Muscle of leg (tissue), 11 donors: Measurements from ENCODE around the gene ATP2B1. TPM values are rescaled to one million over a fixed set of nuclear protein-coding genes. Genes with fewer than 3 reads are reported as not detected.

Experiments
- DNase-seq: peaks from one replicate; pipeline ENCODE4 v3.0.0; 2013
- H3K27ac ChIP-seq: one replicate; pipeline ENCODE4 v1.5.1; 2013; ENCODE audit warnings: mild to moderate bottlenecking, low read length, control low read depth
- H3K27me3 ChIP-seq: one replicate; pipeline ENCODE4 v1.6.1; 2013; ENCODE audit warnings: low read length; ENCODE audit not compliant: control insufficient read depth, insufficient read depth
- H3K36me3 ChIP-seq: one replicate; pipeline ENCODE4 v1.6.1; 2013; ENCODE audit warnings: low read length; ENCODE audit not compliant: control insufficient read depth, insufficient read depth
- H3K4me1 ChIP-seq: one replicate; pipeline ENCODE4 v1.6.1; 2013; ENCODE audit warnings: low read length; ENCODE audit not compliant: control insufficient read depth, insufficient read depth
- H3K4me3 ChIP-seq: one replicate; pipeline ENCODE4 v1.5.1; 2013; ENCODE audit warnings: low read length, control low read depth
- H3K9me3 ChIP-seq: replicated peaks from 2 replicates; pipeline ENCODE4 v1.6.1; 2013; ENCODE audit warnings: low read depth, low read length; ENCODE audit not compliant: control insufficient read depth
- WGBS: methylation state at CpG from one replicate; pipeline ENCODE4 v1.1.5; 2013; ENCODE audit warnings: missing lambda C conversion rate; ENCODE audit not compliant: insufficient coverage; 5-methylcytosine and 5-hydroxymethylcytosine counted together
- polyA plus RNA-seq, 8 donors: library from polyadenylated mRNA; unstranded; fragments of 120-200 nt; gene quantifications; one replicate each; pipeline versions ENCODE4 v1.2.1 to v1.2.3, GENCODE V29; 2013; ENCODE audit warnings: inconsistent platforms in 1 of 8, low replicate concordance in 1 of 8; ENCODE audit not compliant: insufficient read length in 8 of 8, insufficient read depth in 1 of 8
- total RNA-seq: library from RNA; stranded (reverse); fragments of 120-200 nt; gene quantifications from one replicate; pipeline ENCODE4 v1.2.4, GENCODE V29; 2013

Gene ATP2B1
- total and polyA plus RNA-seq, 9 donors = 59.3 to 112 (median 87.4) TPM

GRCh38 chr12:89575374-89575773 lies 133.3 kb downstream of the ATP2B1 start:
- DNase-seq = no peak
- Histone ChIP-seq H3K4me1 (no peaks in the 10 kb centered on the region), H3K4me3 (no peak overlapping the region), H3K27me3 (no peaks in the 10 kb centered on the region), H3K27ac (no peak overlapping the region), H3K9me3 (no peaks in the 10 kb centered on the region), H3K36me3 (no peaks in the 10 kb centered on the region)
- WGBS = no CpG with 5 or more reads among the region's 1 CpG

- WGBS = no CpG with 5 or more reads among the region's 2 CpGs
- H3K9me3 ChIP-seq = no peaks in the 10 kb centered on the region
- no peaks in the 10 kb centered on the region for H3K4me1 ChIP-seq
- H3K36me3 ChIP-seq = no peaks in the 10 kb centered on the region
- DNase-seq = peak; percentile 63
- H3K4me3 ChIP-seq = no peak overlapping the region
- H3K27me3 ChIP-seq = no peaks in the 10 kb centered on the region
- H3K27ac ChIP-seq = no peak overlapping the region
Observed at GRCh38 chr12:89574736-89575208, 133.9 kb downstream of the ATP2B1 start.

- WGBS = 100% methylated on average over 1 of the region's 5 CpGs
- Histone ChIP-seq H3K4me1 (no peaks in the 10 kb centered on the region), H3K36me3 (no peaks in the 10 kb centered on the region), H3K27me3 (no peaks in the 10 kb centered on the region), H3K9me3 (no peaks in the 10 kb centered on the region), H3K4me3 (no peak overlapping the region), H3K27ac (no peak overlapping the region)
- DNase-seq = no peak
Observed at GRCh38 chr12:89573051-89573810, 135.4 kb downstream of the ATP2B1 start.

GRCh38 chr12:89571491-89572195 lies 137.0 kb downstream of the ATP2B1 start:
- Histone ChIP-seq H3K36me3 (no peaks in the 10 kb centered on the region), H3K9me3 (no peaks in the 10 kb centered on the region), H3K4me1 (no peaks in the 10 kb centered on the region), H3K27me3 (no peaks in the 10 kb centered on the region), H3K27ac (no peak overlapping the region), H3K4me3 (no peak overlapping the region)
- DNase-seq = peak; percentile 7
- WGBS = 83% methylated on average over 1 of the region's 4 CpGs

- DNase-seq = no peak
- Histone ChIP-seq H3K4me3 (no peak overlapping the region), H3K27ac (no peak overlapping the region), H3K9me3 (no peaks in the 10 kb centered on the region), H3K36me3 (no peaks in the 10 kb centered on the region), H3K4me1 (no peaks in the 10 kb centered on the region), H3K27me3 (no peaks in the 10 kb centered on the region)
- WGBS = no CpG with 5 or more reads among the region's 5 CpGs
Observed at GRCh38 chr12:89568484-89568883, 140.2 kb downstream of the ATP2B1 start.

- H3K4me3 ChIP-seq = no peak overlapping the region
- no peak overlapping the region for H3K27ac ChIP-seq
- WGBS = 88% methylated on average over 1 of the region's 3 CpGs
- H3K4me1 ChIP-seq = no peaks in the 10 kb centered on the region
- no peaks in the 10 kb centered on the region for H3K36me3 ChIP-seq
- no peaks in the 10 kb centered on the region for H3K27me3 ChIP-seq
- H3K9me3 ChIP-seq = no peaks in the 10 kb centered on the region
- no peak for DNase-seq
Observed at GRCh38 chr12:89567691-89568239, 140.9 kb downstream of the ATP2B1 start.

- Histone ChIP-seq H3K36me3 (no peaks in the 10 kb centered on the region), H3K27ac (no peak overlapping the region), H3K4me1 (no peaks in the 10 kb centered on the region), H3K9me3 (no peaks in the 10 kb centered on the region), H3K4me3 (no peak overlapping the region), H3K27me3 (no peaks in the 10 kb centered on the region)
- DNase-seq = no peak
Observed at GRCh38 chr12:89566615-89567014, 142.0 kb downstream of the ATP2B1 start.

GRCh38 chr12:89565002-89565401 lies 143.6 kb downstream of the ATP2B1 start:
- no peaks in the 10 kb centered on the region for H3K9me3 ChIP-seq
- no peak overlapping the region for H3K4me3 ChIP-seq
- H3K36me3 ChIP-seq = no peaks in the 10 kb centered on the region
- H3K27me3 ChIP-seq = no peaks in the 10 kb centered on the region
- H3K27ac ChIP-seq = no peak overlapping the region
- no peak for DNase-seq
- H3K4me1 ChIP-seq = no peaks in the 10 kb centered on the region

- H3K27me3 ChIP-seq = no peaks in the 10 kb centered on the region
- no peaks in the 10 kb centered on the region for H3K9me3 ChIP-seq
- WGBS = 92% methylated on average over 9 of the region's 10 CpGs
- H3K4me1 ChIP-seq = no peaks in the 10 kb centered on the region
- no peaks in the 10 kb centered on the region for H3K36me3 ChIP-seq
- H3K27ac ChIP-seq = no peak overlapping the region
- no peak for DNase-seq
- H3K4me3 ChIP-seq = no peak overlapping the region
Observed at GRCh38 chr12:89559753-89560152, 148.9 kb downstream of the ATP2B1 start.

GRCh38 chr12:89556976-89557375 lies 151.7 kb downstream of the ATP2B1 start:
- H3K9me3 ChIP-seq = no peaks in the 10 kb centered on the region
- H3K27ac ChIP-seq = no peak overlapping the region
- 86% methylated on average over 1 of the region's 2 CpGs for WGBS
- DNase-seq = peak; percentile 44
- no peaks in the 10 kb centered on the region for H3K36me3 ChIP-seq
- H3K4me3 ChIP-seq = no peak overlapping the region
- H3K27me3 ChIP-seq = no peaks in the 10 kb centered on the region
- H3K4me1 ChIP-seq = no peaks in the 10 kb centered on the region
